GM12878 (cell line): ENCODE results near the gene INSIG1. TPM values are rescaled to one million over a fixed set of nuclear protein-coding genes. Genes with fewer than 3 reads are reported as not detected.

Experiments used
- ATF7 ChIP-seq: fragments of 450-650 bp; IDR thresholded peaks from 2 replicates; pipeline ENCODE4 v1.6.1; 2016; ENCODE audit warnings: low read depth, mild to moderate bottlenecking
- CHD4 ChIP-seq: fragments of 200-600 bp; sonication (generic); IDR thresholded peaks from 2 replicates; pipeline ENCODE4 v1.6.1; 2016; ENCODE audit warnings: mild to moderate bottlenecking
- CREM ChIP-seq: IDR thresholded peaks from 2 replicates; pipeline ENCODE4 v1.6.1; 2014; ENCODE audit warnings: antibody characterized with exemption, low read depth
- ETV6 ChIP-seq, 2 experiments: fragments of 450-650 bp in 1 of 2; IDR thresholded peaks in 1 of 2; conservative IDR thresholded peaks in 1 of 2; 2 replicates each; pipeline ENCODE4 v1.6.1; 2014; ENCODE audit warnings: antibody characterized with exemption in 1 of 2, borderline replicate concordance in 1 of 2, low read depth in 1 of 2, mild to moderate bottlenecking in 1 of 2, moderate library complexity in 1 of 2
- EZH2 ChIP-seq: IDR thresholded peaks from 2 replicates; pipeline ENCODE4 v1.6.1; 2012; ENCODE audit warnings: low read depth, mild to moderate bottlenecking, control low read depth, inconsistent platforms, low read length, borderline replicate concordance; ENCODE audit not compliant: control insufficient read depth
- FOXK2 ChIP-seq: fragments of 450-650 bp; IDR thresholded peaks from 2 replicates; pipeline ENCODE4 v1.6.1; 2017; ENCODE audit warnings: mild to moderate bottlenecking, moderate library complexity
- HCFC1 ChIP-seq: fragments of 150-350 bp; IDR thresholded peaks from 2 replicates; pipeline ENCODE4 v1.6.1; 2014; ENCODE audit warnings: low read length
- IRF4 ChIP-seq: IDR thresholded peaks from 2 replicates; pipeline ENCODE4 v1.6.1; 2011; ENCODE audit warnings: low read depth, low read length
- KAT2A ChIP-seq: conservative IDR thresholded peaks from 2 replicates; pipeline ENCODE4 v1.6.1; 2011; ENCODE audit warnings: low read depth, low read length; ENCODE audit not compliant: control insufficient read depth
- MYB ChIP-seq: fragments of 150-350 bp; IDR thresholded peaks from 2 replicates; pipeline ENCODE4 v1.6.1; 2014; ENCODE audit warnings: mild to moderate bottlenecking, low read depth, low read length, borderline replicate concordance
- NBN ChIP-seq: fragments of 450-650 bp; IDR thresholded peaks from 2 replicates; pipeline ENCODE4 v1.6.1; 2016
- NFYA ChIP-seq: IDR thresholded peaks from 2 replicates; pipeline ENCODE4 v1.6.1; 2011; ENCODE audit warnings: low read depth, mild to moderate bottlenecking, low read length, improper control_type of control experiment, borderline replicate concordance
- NR2C1 ChIP-seq: fragments of 450-650 bp; IDR thresholded peaks from 2 replicates; pipeline ENCODE4 v1.6.1; 2017; ENCODE audit warnings: antibody characterized with exemption, mild to moderate bottlenecking, moderate library complexity
- POLR2AphosphoS2 ChIP-seq: IDR thresholded peaks from 2 replicates; pipeline ENCODE4 v1.6.1; 2011; ENCODE audit warnings: low read depth, mild to moderate bottlenecking, low read length, improper control_type of control experiment, moderate library complexity
- RB1 ChIP-seq: fragments of 450-650 bp; formaldehyde crosslinking; IDR thresholded peaks from 2 replicates; pipeline ENCODE4 v1.6.1; 2017; ENCODE audit warnings: mild to moderate bottlenecking, borderline replicate concordance
- SIN3A ChIP-seq: IDR thresholded peaks from 2 replicates; pipeline ENCODE4 v1.6.1; 2012; ENCODE audit warnings: low read depth, low read length, improper control_type of control experiment
- TCF3 ChIP-seq: IDR thresholded peaks from 2 replicates; pipeline ENCODE4 v1.6.1; 2012; ENCODE audit warnings: low read depth, mild to moderate bottlenecking, low read length, borderline replicate concordance; ENCODE audit not compliant: insufficient read depth
- WRNIP1 ChIP-seq: IDR thresholded peaks from 2 replicates; pipeline ENCODE4 v1.6.1; 2011; ENCODE audit warnings: low read depth, low read length, improper control_type of control experiment, borderline replicate concordance
- ZBED1 ChIP-seq: IDR thresholded peaks from 2 replicates; pipeline ENCODE4 v1.6.1; 2016; ENCODE audit warnings: borderline replicate concordance
- ZSCAN29 ChIP-seq: fragments of 450-650 bp; IDR thresholded peaks from 2 replicates; pipeline ENCODE4 v1.6.1; 2017; ENCODE audit warnings: mild to moderate bottlenecking, moderate library complexity
- polyA plus RNA-seq, 11 experiments: library from polyadenylated mRNA; depleted of rRNA in 4 of 11; unstranded in 6 of 11; stranded (reverse) in 5 of 11; fragments of >200 nt; fragmentation: Nextera tagmentation in 4 of 11; fragmentation: Illumina TruSeq in 1 of 11; extraction: Ambion mirVana in 4 of 11; extraction: Trizol in 1 of 11; gene quantifications; 1 replicate in 1 of 11; 2 replicates in 10 of 11; pipeline versions ENCODE4 v1.2.1 to v1.2.3, GENCODE V29; 2011 to 2016; ENCODE audit warnings: inconsistent platforms in 2 of 11, missing spikeins in 2 of 11, low read depth in 1 of 11
- total RNA-seq, 4 experiments: library from RNA; depleted of rRNA in 3 of 4; stranded (reverse); fragments of >200 nt in 3 of 4; fragmentation: Illumina TruSeq in 1 of 4; extraction: Trizol in 1 of 4; gene quantifications; 2 replicates each; pipeline versions ENCODE4 v1.2.1 to v1.2.3, GENCODE V29; 2013 to 2021
- TF ChIP-seq, protein P1 (sequence below): IDR thresholded peaks from 2 replicates; pipeline ENCODE4 v1.6.1; 2011; ENCODE audit warnings: mild to moderate bottlenecking, low read depth, low read length, moderate library complexity; ENCODE audit not compliant: insufficient replicate concordance
- TF ChIP-seq, protein P2 (sequence below): IDR thresholded peaks from 2 replicates; pipeline ENCODE4 v1.6.1; 2012; ENCODE audit warnings: low read depth, low read length, improper control_type of control experiment
- TF ChIP-seq, protein P3 (sequence below): IDR thresholded peaks from 2 replicates; pipeline ENCODE4 v1.6.1; 2012; ENCODE audit warnings: low read depth, low read length, improper control_type of control experiment
- TF ChIP-seq, protein P4 (sequence below): fragments of 450-650 bp; formaldehyde crosslinking; IDR thresholded peaks from 2 replicates; pipeline ENCODE4 v1.4.0; 2020; ENCODE audit warnings: mild to moderate bottlenecking, moderate library complexity

Gene INSIG1
- total and polyA plus RNA-seq, 10 of the 15 experiments (the other 5 are each of a cell fraction or from before 2014, with no cell fraction given): 29.6 to 168 (median 91.1) TPM

DNA sequence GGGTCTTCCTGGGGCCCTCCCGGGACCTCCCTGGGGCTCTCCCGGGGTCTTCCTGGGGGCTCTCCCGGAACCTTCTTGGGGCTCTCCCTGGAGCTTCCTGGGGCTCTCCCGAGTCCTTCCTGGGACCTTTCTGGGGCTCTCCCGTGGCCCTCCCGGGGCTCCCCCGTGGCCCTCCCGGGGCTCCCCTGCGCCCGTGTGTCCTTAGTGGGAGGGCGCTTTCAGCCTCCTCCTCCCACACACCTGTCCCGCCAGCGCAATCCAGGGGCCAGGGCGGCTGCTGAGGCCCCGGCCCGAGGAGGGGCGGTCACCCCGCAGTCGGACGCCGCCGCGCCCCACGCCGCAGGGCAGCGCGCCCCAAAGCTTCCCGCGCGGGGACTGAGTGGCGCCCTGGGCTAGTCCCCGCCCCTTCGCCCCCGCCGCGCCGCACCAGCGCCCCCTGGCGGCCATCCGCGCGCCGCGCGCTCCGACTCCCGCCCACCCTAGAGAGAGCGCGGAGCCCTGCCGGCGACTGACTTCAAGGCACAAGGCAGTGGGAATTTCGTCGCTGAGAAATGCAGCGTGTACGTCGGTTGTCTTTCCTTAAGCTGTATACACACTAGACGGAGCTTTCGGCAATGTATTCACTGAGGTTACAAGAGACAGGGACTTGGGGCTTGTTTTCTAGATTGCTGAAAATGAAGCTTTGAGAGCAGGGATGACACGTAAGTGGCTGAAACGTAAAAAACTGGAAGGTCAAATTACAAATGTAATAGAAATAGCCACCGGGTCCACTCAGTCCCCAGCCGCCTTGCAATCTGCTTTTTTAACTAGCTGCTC lies 47.1 kb downstream of the INSIG1 start (continued):
- TF ChIP-seq, protein P1, sequence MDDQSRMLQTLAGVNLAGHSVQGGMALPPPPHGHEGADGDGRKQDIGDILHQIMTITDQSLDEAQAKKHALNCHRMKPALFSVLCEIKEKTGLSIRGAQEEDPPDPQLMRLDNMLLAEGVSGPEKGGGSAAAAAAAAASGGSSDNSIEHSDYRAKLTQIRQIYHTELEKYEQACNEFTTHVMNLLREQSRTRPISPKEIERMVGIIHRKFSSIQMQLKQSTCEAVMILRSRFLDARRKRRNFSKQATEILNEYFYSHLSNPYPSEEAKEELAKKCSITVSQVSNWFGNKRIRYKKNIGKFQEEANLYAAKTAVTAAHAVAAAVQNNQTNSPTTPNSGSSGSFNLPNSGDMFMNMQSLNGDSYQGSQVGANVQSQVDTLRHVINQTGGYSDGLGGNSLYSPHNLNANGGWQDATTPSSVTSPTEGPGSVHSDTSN: no peak
- TF ChIP-seq EZH2 (no peak), CREM (peak; percentile 54; the same call in 1 of the 2 replicates), WRNIP1 (no peak), NFYA (no peak), IRF4 (no peak), NBN (peak; percentile 40; the same call in 1 of the 2 replicates), RB1 (peak; percentile 97), ZSCAN29 (no peak), TCF3 (no peak), CHD4 (no peak), MYB (no peak), ATF7 (no peak), ZBED1 (no peak), NR2C1 (0 out of 2 replicates have a peak, but pooled peaks have one; percentile 11), HCFC1 (no peak), ETV6 (conservative IDR thresholded peaks at IDR 0.05 in 1 of 2, IDR thresholded peaks at IDR 0.05 in 1 of 2; ENCODE audit: borderline replicate concordance in 1 of 2, low read depth in 1 of 2) (0 out of 4 replicates have a peak, but pooled peaks of 1 of the 2 experiments have one; percentile 41), FOXK2 (no peak), SIN3A (no peak), KAT2A (no peak), POLR2AphosphoS2 (no peak)
- TF ChIP-seq, protein P2, sequence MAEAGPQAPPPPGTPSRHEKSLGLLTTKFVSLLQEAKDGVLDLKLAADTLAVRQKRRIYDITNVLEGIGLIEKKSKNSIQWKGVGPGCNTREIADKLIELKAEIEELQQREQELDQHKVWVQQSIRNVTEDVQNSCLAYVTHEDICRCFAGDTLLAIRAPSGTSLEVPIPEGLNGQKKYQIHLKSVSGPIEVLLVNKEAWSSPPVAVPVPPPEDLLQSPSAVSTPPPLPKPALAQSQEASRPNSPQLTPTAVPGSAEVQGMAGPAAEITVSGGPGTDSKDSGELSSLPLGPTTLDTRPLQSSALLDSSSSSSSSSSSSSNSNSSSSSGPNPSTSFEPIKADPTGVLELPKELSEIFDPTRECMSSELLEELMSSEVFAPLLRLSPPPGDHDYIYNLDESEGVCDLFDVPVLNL: peak; percentile 36; the same call in 1 of the 2 replicates
- TF ChIP-seq, protein P3, sequence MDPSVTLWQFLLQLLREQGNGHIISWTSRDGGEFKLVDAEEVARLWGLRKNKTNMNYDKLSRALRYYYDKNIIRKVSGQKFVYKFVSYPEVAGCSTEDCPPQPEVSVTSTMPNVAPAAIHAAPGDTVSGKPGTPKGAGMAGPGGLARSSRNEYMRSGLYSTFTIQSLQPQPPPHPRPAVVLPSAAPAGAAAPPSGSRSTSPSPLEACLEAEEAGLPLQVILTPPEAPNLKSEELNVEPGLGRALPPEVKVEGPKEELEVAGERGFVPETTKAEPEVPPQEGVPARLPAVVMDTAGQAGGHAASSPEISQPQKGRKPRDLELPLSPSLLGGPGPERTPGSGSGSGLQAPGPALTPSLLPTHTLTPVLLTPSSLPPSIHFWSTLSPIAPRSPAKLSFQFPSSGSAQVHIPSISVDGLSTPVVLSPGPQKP: no peak
- TF ChIP-seq, protein P4, sequence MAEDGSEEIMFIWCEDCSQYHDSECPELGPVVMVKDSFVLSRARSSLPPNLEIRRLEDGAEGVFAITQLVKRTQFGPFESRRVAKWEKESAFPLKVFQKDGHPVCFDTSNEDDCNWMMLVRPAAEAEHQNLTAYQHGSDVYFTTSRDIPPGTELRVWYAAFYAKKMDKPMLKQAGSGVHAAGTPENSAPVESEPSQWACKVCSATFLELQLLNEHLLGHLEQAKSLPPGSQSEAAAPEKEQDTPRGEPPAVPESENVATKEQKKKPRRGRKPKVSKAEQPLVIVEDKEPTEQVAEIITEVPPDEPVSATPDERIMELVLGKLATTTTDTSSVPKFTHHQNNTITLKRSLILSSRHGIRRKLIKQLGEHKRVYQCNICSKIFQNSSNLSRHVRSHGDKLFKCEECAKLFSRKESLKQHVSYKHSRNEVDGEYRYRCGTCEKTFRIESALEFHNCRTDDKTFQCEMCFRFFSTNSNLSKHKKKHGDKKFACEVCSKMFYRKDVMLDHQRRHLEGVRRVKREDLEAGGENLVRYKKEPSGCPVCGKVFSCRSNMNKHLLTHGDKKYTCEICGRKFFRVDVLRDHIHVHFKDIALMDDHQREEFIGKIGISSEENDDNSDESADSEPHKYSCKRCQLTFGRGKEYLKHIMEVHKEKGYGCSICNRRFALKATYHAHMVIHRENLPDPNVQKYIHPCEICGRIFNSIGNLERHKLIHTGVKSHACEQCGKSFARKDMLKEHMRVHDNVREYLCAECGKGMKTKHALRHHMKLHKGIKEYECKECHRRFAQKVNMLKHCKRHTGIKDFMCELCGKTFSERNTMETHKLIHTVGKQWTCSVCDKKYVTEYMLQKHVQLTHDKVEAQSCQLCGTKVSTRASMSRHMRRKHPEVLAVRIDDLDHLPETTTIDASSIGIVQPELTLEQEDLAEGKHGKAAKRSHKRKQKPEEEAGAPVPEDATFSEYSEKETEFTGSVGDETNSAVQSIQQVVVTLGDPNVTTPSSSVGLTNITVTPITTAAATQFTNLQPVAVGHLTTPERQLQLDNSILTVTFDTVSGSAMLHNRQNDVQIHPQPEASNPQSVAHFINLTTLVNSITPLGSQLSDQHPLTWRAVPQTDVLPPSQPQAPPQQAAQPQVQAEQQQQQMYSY (CRISPR knock-in tag): no peak
